Liver (tissue), 9 donors: Measurements from ENCODE around the gene ZDHHC11B. TPM values are rescaled to one million over a fixed set of nuclear protein-coding genes. Genes with fewer than 3 reads are reported as not detected.

Source experiments
- DNase-seq: peaks from one replicate; pipeline ENCODE4 v3.0.0-alpha.2; 2017; ENCODE audit warnings: low spot score
- H3K27ac ChIP-seq, 2 donors: one replicate each; pipeline ENCODE4 v1.7.0; 2013; ENCODE audit warnings: inconsistent platforms in 2 of 2, low read length in 2 of 2, control low read depth in 1 of 2, low read depth in 1 of 2, mild to moderate bottlenecking in 1 of 2
- H3K27me3 ChIP-seq, 4 donors: one replicate each; pipeline versions ENCODE4 v1.6.1 to v1.7.0; 2013; ENCODE audit warnings: low read length in 3 of 4, inconsistent platforms in 1 of 4, mild to moderate bottlenecking in 1 of 4, moderate library complexity in 1 of 4; ENCODE audit not compliant: control insufficient read depth in 4 of 4, insufficient read depth in 4 of 4
- H3K36me3 ChIP-seq, 4 donors: one replicate each; pipeline versions ENCODE4 v1.6.1 to v1.7.0; 2013; ENCODE audit warnings: low read length in 3 of 4, mild to moderate bottlenecking in 3 of 4, low read depth in 1 of 4, moderate library complexity in 1 of 4; ENCODE audit not compliant: control insufficient read depth in 4 of 4, insufficient read depth in 3 of 4
- H3K4me1 ChIP-seq, 4 donors: one replicate each; pipeline versions ENCODE4 v1.6.1 to v1.7.0; 2013; ENCODE audit warnings: low read length in 3 of 4, mild to moderate bottlenecking in 3 of 4, moderate library complexity in 1 of 4; ENCODE audit not compliant: control insufficient read depth in 4 of 4, insufficient read depth in 4 of 4
- H3K4me3 ChIP-seq, 3 donors: one replicate each; pipeline versions ENCODE4 v1.6.1 to v1.7.0; 2013; ENCODE audit warnings: low read length in 3 of 3, control low read depth in 1 of 3, low read depth in 1 of 3, mild to moderate bottlenecking in 1 of 3
- H3K9ac ChIP-seq, 2 donors: one replicate each; pipeline ENCODE4 v1.7.0; 2013; ENCODE audit warnings: low read length in 2 of 2, mild to moderate bottlenecking in 2 of 2, moderate library complexity in 2 of 2, control low read depth in 1 of 2, low read depth in 1 of 2
- H3K9me3 ChIP-seq, 4 donors: one replicate each; pipeline versions ENCODE4 v1.6.1 to v1.7.0; 2013; ENCODE audit warnings: low read length in 3 of 4; ENCODE audit not compliant: control insufficient read depth in 4 of 4
- FOXA1 ChIP-seq: IDR thresholded peaks from 2 replicates; pipeline ENCODE4 v1.6.1; 2016; ENCODE audit warnings: antibody characterized with exemption
- MAX ChIP-seq: IDR thresholded peaks from 2 replicates; pipeline ENCODE4 v1.6.1; 2016; ENCODE audit warnings: antibody characterized with exemption
- NR2F2 ChIP-seq: IDR thresholded peaks from 2 replicates; pipeline ENCODE4 v1.6.1; 2016; ENCODE audit warnings: antibody characterized with exemption
- RXRA ChIP-seq, 2 donors: IDR thresholded peaks; 2 replicates each; pipeline ENCODE4 v1.6.1; 2017 to 2018; ENCODE audit warnings: antibody characterized with exemption in 2 of 2, mild to moderate bottlenecking in 1 of 2
- SP1 ChIP-seq: IDR thresholded peaks from 2 replicates; pipeline ENCODE4 v1.6.1; 2018; ENCODE audit warnings: antibody characterized with exemption, mild to moderate bottlenecking
- WGBS: extraction: QIAGEN DNeasy Blood & Tissue Kit; methylation state at CpG from one replicate; pipeline ENCODE4 v1.1.7; 2013; 5-methylcytosine and 5-hydroxymethylcytosine counted together
- polyA plus RNA-seq, 2 donors: library from polyadenylated mRNA; stranded (reverse) in 1 of 2; unstranded in 1 of 2; fragments of 200-250 nt in 1 of 2; fragments of >200 nt in 1 of 2; fragmentation: Nextera tagmentation in 1 of 2; extraction: Ambion mirVana in 1 of 2; gene quantifications; one replicate each; pipeline versions ENCODE4 v1.2.1 to v1.2.3, GENCODE V29; 2013 to 2015
- total RNA-seq, 2 donors: library from RNA; depleted of rRNA; stranded (reverse); fragments of >200 nt; gene quantifications; one replicate each; pipeline ENCODE4 v1.2.3, GENCODE V29; 2014
- TF ChIP-seq, protein P1 (sequence below): IDR thresholded peaks from 2 replicates; pipeline ENCODE4 v1.6.1; 2016; ENCODE audit warnings: antibody characterized with exemption, mild to moderate bottlenecking
- donor health status: healthy.
- donor health status: healthy.
- donor health status: healthy.
- donor health status: healthy.
- donor health status: healthy.

ZDHHC11B gene
- total and polyA plus RNA-seq, 4 donors, result 0.37 to 2.1 (median 0.62) TPM

DNA sequence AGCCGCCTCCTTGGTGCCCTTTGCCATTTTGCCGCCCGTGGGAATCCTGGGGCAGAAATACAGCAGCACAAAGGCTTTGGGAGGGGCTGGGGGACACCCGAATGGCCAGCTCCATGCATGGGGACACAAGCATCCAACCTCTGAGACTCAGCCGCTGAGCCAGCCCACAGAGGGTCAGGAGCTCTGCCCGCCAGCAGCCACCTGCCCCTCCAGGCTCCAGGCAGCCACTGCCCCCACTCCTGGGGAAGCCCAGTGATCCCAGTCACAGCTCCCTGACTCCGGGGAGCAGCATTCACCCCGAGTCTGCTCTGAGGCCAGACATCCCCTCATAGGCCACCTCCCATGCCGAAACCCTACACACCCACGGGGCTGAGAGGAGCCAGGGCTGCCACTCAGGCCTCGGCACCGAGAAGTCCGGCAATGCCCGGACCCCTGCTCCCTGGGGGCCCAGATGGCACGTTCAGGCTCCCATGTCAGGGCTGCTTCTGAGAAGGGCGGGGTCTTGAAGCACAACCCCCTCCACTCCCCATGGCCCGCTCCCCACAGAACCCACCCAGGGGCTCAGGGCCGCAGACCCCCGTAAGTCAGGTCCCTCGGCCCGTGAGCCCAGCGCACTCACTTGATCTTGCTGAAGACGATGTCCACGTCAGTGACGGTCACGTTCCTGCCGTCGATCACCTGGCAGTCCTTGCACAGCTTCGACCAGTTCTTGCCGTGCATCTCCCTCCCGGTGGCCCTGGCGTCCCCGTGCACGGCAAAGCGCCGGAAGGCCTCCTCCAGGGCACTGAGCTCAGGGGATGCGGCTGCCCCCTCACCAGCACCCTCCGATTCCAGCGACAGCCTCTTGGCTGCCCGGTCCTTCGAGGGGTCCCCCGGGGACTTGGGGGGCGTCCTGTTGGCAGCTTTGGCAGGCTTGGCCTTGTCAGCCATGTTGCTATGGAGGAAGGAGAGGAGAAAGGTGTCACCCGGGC, 107.1 kb downstream of the ZDHHC11B start:
- Histone ChIP-seq H3K36me3 (no peaks in the 10 kb centered on the region), H3K27ac (no peak overlapping the region), H3K4me3 (no peak overlapping the region), H3K9me3 (no peaks in the 10 kb centered on the region), H3K4me1 (peaks cover 21 to 34% (median 29%) of the 10 kb centered on the region in 4 donors), H3K9ac (no peak overlapping the region), H3K27me3 (no peaks in the 10 kb centered on the region)
- no peak for TF ChIP-seq MAX
- DNase-seq, result peak; percentile 28
- WGBS, result 92% methylated on average over 44 of the region's 44 CpGs

DNA sequence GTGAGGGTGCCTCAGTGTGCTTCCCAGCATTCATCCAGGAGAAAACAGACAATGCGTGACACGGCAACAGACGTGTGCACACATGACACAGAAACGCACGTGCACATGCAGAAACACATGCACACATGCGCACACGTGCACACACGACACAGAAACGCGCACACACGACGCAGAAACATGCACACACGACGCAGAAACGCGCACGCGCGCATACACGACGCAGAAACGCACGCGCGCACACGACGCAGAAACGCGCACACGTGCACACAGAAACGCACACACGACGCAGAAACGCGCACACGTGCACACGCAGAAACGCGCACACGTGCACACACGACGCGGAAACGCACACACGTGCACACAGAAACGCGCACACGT, 107.8 kb downstream of the ZDHHC11B start:
- Histone ChIP-seq H3K4me3 (no peak overlapping the region), H3K4me1 (peaks cover 28 to 41% (median 37%) of the 10 kb centered on the region in 4 donors), H3K9ac (no peak overlapping the region), H3K27ac (no peak overlapping the region), H3K27me3 (no peaks in the 10 kb centered on the region), H3K9me3 (no peaks in the 10 kb centered on the region), H3K36me3 (no peaks in the 10 kb centered on the region)
- 95% methylated on average over 48 of the region's 48 CpGs for WGBS
- no peak for DNase-seq
- no peak for TF ChIP-seq FOXA1
- TF ChIP-seq SP1, result no peak

- no peak overlapping the region for H3K9ac ChIP-seq
- 87% methylated on average over 36 of the region's 36 CpGs for WGBS
- peaks cover 29 to 47% (median 42%) of the 10 kb centered on the region in 4 donors for H3K4me1 ChIP-seq
- H3K36me3 ChIP-seq, result no peaks in the 10 kb centered on the region
- TF ChIP-seq, protein P1, sequence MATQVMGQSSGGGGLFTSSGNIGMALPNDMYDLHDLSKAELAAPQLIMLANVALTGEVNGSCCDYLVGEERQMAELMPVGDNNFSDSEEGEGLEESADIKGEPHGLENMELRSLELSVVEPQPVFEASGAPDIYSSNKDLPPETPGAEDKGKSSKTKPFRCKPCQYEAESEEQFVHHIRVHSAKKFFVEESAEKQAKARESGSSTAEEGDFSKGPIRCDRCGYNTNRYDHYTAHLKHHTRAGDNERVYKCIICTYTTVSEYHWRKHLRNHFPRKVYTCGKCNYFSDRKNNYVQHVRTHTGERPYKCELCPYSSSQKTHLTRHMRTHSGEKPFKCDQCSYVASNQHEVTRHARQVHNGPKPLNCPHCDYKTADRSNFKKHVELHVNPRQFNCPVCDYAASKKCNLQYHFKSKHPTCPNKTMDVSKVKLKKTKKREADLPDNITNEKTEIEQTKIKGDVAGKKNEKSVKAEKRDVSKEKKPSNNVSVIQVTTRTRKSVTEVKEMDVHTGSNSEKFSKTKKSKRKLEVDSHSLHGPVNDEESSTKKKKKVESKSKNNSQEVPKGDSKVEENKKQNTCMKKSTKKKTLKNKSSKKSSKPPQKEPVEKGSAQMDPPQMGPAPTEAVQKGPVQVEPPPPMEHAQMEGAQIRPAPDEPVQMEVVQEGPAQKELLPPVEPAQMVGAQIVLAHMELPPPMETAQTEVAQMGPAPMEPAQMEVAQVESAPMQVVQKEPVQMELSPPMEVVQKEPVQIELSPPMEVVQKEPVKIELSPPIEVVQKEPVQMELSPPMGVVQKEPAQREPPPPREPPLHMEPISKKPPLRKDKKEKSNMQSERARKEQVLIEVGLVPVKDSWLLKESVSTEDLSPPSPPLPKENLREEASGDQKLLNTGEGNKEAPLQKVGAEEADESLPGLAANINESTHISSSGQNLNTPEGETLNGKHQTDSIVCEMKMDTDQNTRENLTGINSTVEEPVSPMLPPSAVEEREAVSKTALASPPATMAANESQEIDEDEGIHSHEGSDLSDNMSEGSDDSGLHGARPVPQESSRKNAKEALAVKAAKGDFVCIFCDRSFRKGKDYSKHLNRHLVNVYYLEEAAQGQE, result no peak
- TF ChIP-seq MAX, result no peak
- TF ChIP-seq RXRA (IDR thresholded peaks at IDR 0.05), result peak in 1 of 2 donors; percentile 11
- TF ChIP-seq NR2F2, result no peak
- no peak for DNase-seq
- H3K4me3 ChIP-seq, result no peak overlapping the region
- no peaks in the 10 kb centered on the region for H3K27me3 ChIP-seq
- H3K27ac ChIP-seq, result no peak overlapping the region
- no peaks in the 10 kb centered on the region for H3K9me3 ChIP-seq
Measured at GRCh38 chr5:675871-676698, 108.4 kb downstream of the ZDHHC11B start.
